ENCODE measurements around the gene PCGF3. TPM values are rescaled to one million over a fixed set of nuclear protein-coding genes. Genes with fewer than 3 reads are reported as not detected.
A peak's percentile ranks its signal among the peaks of the same experiment; 100 is the strongest.
"Not testable (repeated sequence)": the region's sequence is repeated elsewhere in the genome, so short reads cannot be mapped to it uniquely, and the experiment has no call there.

Gene PCGF3
- total RNA-seq, 6 experiments from 2014 or later: 13.0 to 23.5 (median 14.7) TPM

DNA sequence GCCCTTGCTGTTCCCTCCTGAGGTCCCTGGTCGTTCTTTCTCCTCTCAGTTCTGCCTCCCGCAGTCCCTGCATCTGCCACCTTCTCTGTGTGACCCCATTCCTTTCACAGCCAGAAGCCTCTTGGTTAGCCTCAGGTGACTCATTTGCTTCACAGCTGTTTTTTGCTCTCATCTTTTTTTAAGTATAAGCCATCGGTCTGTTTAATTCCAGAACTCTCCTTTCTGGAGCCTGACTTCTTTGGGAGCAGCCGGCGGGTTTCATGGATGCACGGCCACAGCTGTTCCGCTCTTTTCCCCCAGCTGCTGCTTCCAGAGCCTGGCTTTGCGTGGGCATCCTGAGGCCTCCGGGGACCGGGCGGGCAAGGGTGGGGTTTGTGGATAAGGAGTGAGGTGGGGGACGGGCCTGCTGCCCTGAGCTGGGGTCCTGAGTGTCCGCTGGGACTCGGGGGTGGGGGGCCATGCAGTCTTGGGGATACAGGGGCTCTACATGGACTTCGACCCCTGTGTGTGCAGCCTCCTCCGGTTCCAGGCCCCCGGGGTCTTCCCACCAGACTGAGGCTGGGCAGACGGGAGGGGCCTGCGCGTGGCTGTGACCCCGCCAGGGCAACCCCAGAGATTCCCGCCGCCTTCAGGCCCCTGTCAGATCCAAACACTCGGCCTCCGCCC is 46.7 kb downstream of the PCGF3 start:
- no peak overlapping the region for H3K27ac ChIP-seq
- no peak overlapping the region for H3K4me3 ChIP-seq
- peaks cover 0 to 20% (median 3%) of the 10 kb centered on the region in 4 donors for H3K36me3 ChIP-seq
- H3K9me3 ChIP-seq: no peaks in the 10 kb centered on the region
- H3K27me3 ChIP-seq: no peaks in the 10 kb centered on the region
- H3K4me1 ChIP-seq: no peaks in the 10 kb centered on the region
- no peak for ATAC-seq
- 94% methylated on average over 11 of the region's 25 CpGs for WGBS (ENCODE audit: insufficient coverage, low coverage, low lambda C conversion rate, missing lambda C conversion rate)
- no peak for TF ChIP-seq POLR2A (IDR thresholded peaks at IDR 0.05)
- TF ChIP-seq, protein P1, sequence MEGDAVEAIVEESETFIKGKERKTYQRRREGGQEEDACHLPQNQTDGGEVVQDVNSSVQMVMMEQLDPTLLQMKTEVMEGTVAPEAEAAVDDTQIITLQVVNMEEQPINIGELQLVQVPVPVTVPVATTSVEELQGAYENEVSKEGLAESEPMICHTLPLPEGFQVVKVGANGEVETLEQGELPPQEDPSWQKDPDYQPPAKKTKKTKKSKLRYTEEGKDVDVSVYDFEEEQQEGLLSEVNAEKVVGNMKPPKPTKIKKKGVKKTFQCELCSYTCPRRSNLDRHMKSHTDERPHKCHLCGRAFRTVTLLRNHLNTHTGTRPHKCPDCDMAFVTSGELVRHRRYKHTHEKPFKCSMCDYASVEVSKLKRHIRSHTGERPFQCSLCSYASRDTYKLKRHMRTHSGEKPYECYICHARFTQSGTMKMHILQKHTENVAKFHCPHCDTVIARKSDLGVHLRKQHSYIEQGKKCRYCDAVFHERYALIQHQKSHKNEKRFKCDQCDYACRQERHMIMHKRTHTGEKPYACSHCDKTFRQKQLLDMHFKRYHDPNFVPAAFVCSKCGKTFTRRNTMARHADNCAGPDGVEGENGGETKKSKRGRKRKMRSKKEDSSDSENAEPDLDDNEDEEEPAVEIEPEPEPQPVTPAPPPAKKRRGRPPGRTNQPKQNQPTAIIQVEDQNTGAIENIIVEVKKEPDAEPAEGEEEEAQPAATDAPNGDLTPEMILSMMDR (IDR thresholded peaks at IDR 0.05): no peak
- intact Hi-C loops (cut with DNase I): loop anchor here in 1 of 2 donors (10.0 kb wide), 1 partner anchor 112 kb away; no protein-coding TSS in a partner anchor
- no peak for DNase-seq

DNA sequence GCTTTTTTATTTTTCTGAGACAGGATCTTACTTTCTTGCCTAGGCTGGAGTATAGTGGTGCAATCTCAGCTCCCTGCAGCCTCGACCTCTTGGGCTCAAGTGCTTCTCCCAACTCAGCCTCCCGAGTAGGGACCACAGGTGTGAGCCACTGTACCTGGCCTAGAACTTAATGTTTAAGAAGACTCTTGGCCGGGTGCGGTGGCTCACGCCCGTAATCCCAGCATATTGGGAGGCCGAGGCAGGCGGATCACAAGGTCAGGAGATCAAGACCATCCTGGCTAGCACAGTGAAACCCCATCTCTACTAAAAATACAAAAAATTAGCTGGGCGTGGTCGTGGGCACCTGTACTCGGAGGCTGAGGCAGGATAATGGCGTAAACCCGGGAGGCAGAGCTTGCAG is 47.6 kb downstream of the PCGF3 start:
- H3K36me3 ChIP-seq: peaks cover 0 to 17% (median 3%) of the 10 kb centered on the region in 4 donors
- not testable (repeated sequence) for H3K4me3 ChIP-seq, DNase-seq, ATAC-seq, H3K27ac ChIP-seq, H3K4me1 ChIP-seq, H3K27me3 ChIP-seq, H3K9me3 ChIP-seq
- intact Hi-C loops (cut with DNase I): loop anchor here in 1 of 2 donors (10.0 kb wide), 1 partner anchor 112 kb away; no protein-coding TSS in a partner anchor
- WGBS (ENCODE audit: insufficient coverage, low coverage, low lambda C conversion rate, missing lambda C conversion rate): 99% methylated on average over 12 of the region's 13 CpGs

DNA sequence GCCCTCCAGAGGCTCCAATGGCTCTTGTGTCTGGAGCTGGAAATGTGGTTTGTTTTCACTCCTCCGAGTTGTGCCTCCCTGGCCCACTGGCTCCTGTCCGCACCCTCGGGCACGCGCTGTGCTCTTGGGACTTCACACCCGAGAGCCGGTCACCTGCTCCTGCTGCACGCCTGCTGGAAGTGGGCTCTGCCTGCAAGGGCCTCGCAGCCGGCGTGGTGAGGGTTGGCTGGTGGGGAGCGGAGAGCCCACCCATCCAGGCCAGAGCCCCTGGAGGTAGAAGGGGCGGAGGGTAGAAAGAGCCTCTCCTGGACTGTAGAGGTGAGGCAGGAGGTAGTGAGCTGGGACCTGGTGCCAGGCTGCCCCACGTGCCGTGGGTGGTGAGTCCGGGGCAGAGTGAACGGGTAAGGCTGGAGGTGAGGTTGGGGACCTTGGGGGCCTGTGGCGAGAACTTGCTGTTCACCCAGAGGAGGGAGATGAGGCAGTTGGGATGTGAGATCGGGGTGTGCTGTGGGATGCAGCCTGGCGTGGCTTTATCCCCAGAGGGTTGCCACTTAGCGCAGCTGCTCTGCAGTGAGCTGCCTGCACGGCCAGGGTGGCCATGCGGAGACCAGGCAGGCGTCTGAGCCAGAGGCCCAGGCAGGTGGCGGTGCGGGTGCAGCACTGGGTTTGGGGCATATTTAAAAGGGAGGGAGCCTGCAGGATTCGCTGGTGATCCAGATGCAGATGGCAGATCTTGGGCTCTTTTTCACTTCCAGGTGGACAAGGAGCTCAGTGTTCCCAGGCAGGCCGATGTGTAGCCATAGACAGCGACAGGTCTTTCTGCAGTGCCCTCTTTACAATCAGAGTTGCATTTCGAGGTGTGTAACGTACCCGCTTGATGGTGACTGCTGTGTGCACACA is 48.8 kb downstream of the PCGF3 start:
- peak in 1 of 3 donors; percentile 39 for DNase-seq

DNA sequence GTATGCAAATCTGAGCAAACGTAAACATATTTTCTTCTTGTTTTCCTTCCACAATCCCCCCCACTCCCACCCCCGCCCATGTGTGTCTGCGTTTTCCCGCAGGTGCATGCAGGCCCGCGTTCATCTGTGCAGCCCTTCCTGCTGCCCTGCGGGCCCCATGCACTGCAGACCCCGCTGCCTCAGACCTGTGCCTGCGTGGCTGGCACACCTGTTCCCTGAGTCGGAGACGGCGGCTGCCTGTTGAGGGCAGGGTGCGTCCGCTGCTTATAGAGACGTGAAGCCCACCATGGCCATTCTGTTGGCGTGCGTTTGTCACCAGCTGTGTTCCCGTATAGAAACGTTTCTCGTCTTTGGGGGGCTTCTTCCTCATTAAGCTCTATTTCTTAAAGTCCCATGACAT is 51.5 kb downstream of the PCGF3 start:
- H3K9me3 ChIP-seq: no peaks in the 10 kb centered on the region
- H3K4me3 ChIP-seq: no peak overlapping the region
- intact Hi-C loops (cut with DNase I): loop anchor here in 1 of 2 donors (10.0 kb wide), 1 partner anchor 108 kb away; no protein-coding TSS in a partner anchor
- no peaks in the 10 kb centered on the region for H3K4me1 ChIP-seq
- 87% methylated on average over 11 of the region's 20 CpGs for WGBS (ENCODE audit: insufficient coverage, low coverage, low lambda C conversion rate, missing lambda C conversion rate)
- DNase-seq: peak in 1 of 3 donors; percentile 49
- H3K27ac ChIP-seq: no peak overlapping the region
- no peaks in the 10 kb centered on the region for H3K27me3 ChIP-seq
- TF ChIP-seq POLR2A (IDR thresholded peaks at IDR 0.05): no peak
- TF ChIP-seq, protein P1 (IDR thresholded peaks at IDR 0.05): no peak
- peaks cover 0 to 16% (median 4%) of the 10 kb centered on the region in 4 donors for H3K36me3 ChIP-seq
- ATAC-seq: no peak

More for the DNA sequence above, 48.8 kb downstream of the PCGF3 start:
- WGBS (ENCODE audit: insufficient coverage, low coverage, low lambda C conversion rate, missing lambda C conversion rate): 86% methylated on average over 10 of the region's 32 CpGs
- ATAC-seq: peak in 2 of 4 donors; percentile 33
- Histone ChIP-seq H3K9me3 (no peaks in the 10 kb centered on the region), H3K4me1 (no peaks in the 10 kb centered on the region), H3K27me3 (no peaks in the 10 kb centered on the region), H3K4me3 (no peak overlapping the region), H3K36me3 (peaks cover 0 to 12% (median 3%) of the 10 kb centered on the region in 4 donors), H3K27ac (no peak overlapping the region)
- intact Hi-C loops (cut with DNase I): loop anchor here in 1 of 2 donors (10.0 kb wide), 1 partner anchor 110 kb away; no protein-coding TSS in a partner anchor
- TF ChIP-seq POLR2A (IDR thresholded peaks at IDR 0.05): no peak
- TF ChIP-seq, protein P1 (IDR thresholded peaks at IDR 0.05): no peak

DNA sequence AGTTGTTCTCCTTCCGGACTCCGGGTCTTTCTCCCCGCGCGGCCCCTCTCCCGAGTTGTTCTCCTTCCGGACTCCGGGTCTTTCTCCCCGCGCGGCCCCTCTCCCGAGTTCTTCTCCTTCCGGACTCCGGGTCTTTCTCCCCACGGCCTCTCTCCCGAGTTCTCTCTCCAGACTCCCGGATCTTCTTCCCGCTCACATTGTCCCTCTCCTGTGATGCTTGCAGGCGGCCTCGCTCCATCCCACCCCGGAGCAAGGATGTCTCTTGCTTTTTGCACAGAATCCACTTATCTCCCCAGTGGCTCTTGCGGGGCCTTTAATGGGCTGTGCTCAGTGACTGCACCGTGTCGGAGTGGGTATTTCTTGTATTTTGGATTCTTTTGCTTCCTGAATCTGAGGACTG is 54.2 kb downstream of the PCGF3 start:
- H3K36me3 ChIP-seq: peaks cover 0 to 13% (median 4%) of the 10 kb centered on the region in 4 donors
- not testable (repeated sequence) for H3K4me3 ChIP-seq, H3K9me3 ChIP-seq, H3K4me1 ChIP-seq, ATAC-seq, H3K27me3 ChIP-seq, H3K27ac ChIP-seq
- DNase-seq: peak in 1 of 3 donors; percentile 29
- intact Hi-C loops (cut with DNase I): loop anchor here in 1 of 2 donors (10.0 kb wide), 1 partner anchor 105 kb away; no protein-coding TSS in a partner anchor
- 90% methylated on average over 19 of the region's 24 CpGs for WGBS (ENCODE audit: insufficient coverage, low coverage, low lambda C conversion rate, missing lambda C conversion rate)

Data from right lobe of liver (tissue), 6 donors.